Measurements from ENCODE around the gene PLD4.

The PLD4 gene

GRCh38 chr14:104953097-104953496 lies 28.4 kb downstream of the PLD4 start:
- Histone ChIP-seq H3K9me3 (ENCODE audit: insufficient read depth, low read length) (no peaks in the 10 kb centered on the region), H3K36me3 (ENCODE audit: low read length) (no peaks in the 10 kb centered on the region), H3K27me3 (ENCODE audit: low read length) (no peaks in the 10 kb centered on the region), H3F3A (ENCODE audit: insufficient read depth) (no peaks in the 10 kb centered on the region), H3K9ac (ENCODE audit: low read length) (no peak overlapping the region), H3K79me2 (ENCODE audit: insufficient read depth, low read length) (no peaks in the 10 kb centered on the region), H3K4me2 (ENCODE audit: low read depth, low read length, poor library complexity, severe bottlenecking) (no peak overlapping the region), H3K9me2 (replicated peaks; ENCODE audit: insufficient read depth, low read length) (no peaks in the 10 kb centered on the region), H2AFZ (ENCODE audit: low read depth, low read length, severe bottlenecking) (no peak overlapping the region), H3K27ac (ENCODE audit: low read depth, low read length) (no peak overlapping the region), H3K4me3 (ENCODE audit: insufficient read depth, low read length, poor library complexity, severe bottlenecking) (no peak overlapping the region), H4K20me1 (ENCODE audit: low read depth, low read length) (no peaks in the 10 kb centered on the region)
- TF ChIP-seq EZH2phosphoT487 (conservative IDR thresholded peaks at IDR 0.05; ENCODE audit: low read length): no peak
- TF ChIP-seq CTCF (IDR thresholded peaks at IDR 0.05; ENCODE audit: insufficient read depth, low read length, poor library complexity, severe bottlenecking): no peak

GRCh38 chr14:104953896-104954656 lies 29.4 kb downstream of the PLD4 start:
- Histone ChIP-seq H3K9me2 (replicated peaks; ENCODE audit: insufficient read depth, low read length) (no peaks in the 10 kb centered on the region), H2AFZ (ENCODE audit: low read depth, low read length, severe bottlenecking) (no peak overlapping the region)
- TF ChIP-seq CTCF (IDR thresholded peaks at IDR 0.05; ENCODE audit: insufficient read depth, low read length, poor library complexity, severe bottlenecking): no peak
- no peak for TF ChIP-seq EZH2phosphoT487 (conservative IDR thresholded peaks at IDR 0.05; ENCODE audit: low read length)

DNA sequence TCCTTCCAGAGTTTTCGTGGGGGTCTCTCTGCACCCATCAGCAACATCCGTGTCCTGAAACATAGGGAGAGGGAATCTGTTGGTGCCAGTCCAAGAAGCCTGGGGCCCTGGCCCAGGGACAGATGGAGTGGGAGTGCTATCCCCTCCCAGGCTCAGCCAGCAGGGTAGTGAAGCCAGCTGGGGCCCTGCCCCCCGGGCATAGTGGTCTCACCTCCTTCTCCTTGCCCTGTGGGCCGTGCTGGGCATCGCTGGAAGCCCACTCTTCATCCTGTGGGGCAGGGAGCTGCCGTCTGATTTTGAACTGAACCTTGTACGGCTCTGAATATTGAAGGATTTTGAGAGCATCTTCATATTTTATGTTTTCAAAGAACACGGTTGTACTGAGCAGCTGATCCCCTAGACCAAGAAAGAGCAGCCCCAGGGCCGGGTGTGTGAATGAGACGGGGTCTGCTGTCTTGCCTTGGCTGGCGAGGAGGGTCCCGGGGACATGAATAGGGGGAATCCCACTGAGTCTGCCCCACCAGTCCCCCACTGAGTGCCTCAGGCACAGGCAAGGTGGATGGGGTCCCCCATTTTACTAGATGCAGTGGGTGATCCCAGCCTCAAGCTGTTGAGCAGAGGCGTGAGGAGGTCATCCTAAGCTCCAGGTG lies 30.2 kb downstream of the PLD4 start:
- Histone ChIP-seq H3K4me3 (ENCODE audit: insufficient read depth, low read length, poor library complexity, severe bottlenecking) (no peak overlapping the region), H3K9ac (ENCODE audit: low read length) (no peak overlapping the region), H3K9me2 (replicated peaks; ENCODE audit: insufficient read depth, low read length) (no peaks in the 10 kb centered on the region), H3K27me3 (ENCODE audit: low read length) (no peaks in the 10 kb centered on the region), H3K4me2 (ENCODE audit: low read depth, low read length, poor library complexity, severe bottlenecking) (no peak overlapping the region), H3K27ac (ENCODE audit: low read depth, low read length) (no peak overlapping the region), H3F3A (ENCODE audit: insufficient read depth) (no peaks in the 10 kb centered on the region), H2AFZ (ENCODE audit: low read depth, low read length, severe bottlenecking) (no peak overlapping the region), H3K36me3 (ENCODE audit: low read length) (no peaks in the 10 kb centered on the region), H3K79me2 (ENCODE audit: insufficient read depth, low read length) (no peaks in the 10 kb centered on the region), H3K9me3 (ENCODE audit: insufficient read depth, low read length) (no peaks in the 10 kb centered on the region), H4K20me1 (ENCODE audit: low read depth, low read length) (no peaks in the 10 kb centered on the region)
- TF ChIP-seq CTCF (IDR thresholded peaks at IDR 0.05; ENCODE audit: insufficient read depth, low read length, poor library complexity, severe bottlenecking) (no peak), EZH2phosphoT487 (conservative IDR thresholded peaks at IDR 0.05; ENCODE audit: low read length) (no peak)

More at GRCh38 chr14:104953896-104954656, 29.4 kb downstream of the PLD4 start:
- H3K79me2 ChIP-seq (ENCODE audit: insufficient read depth, low read length): no peaks in the 10 kb centered on the region
- H3K4me2 ChIP-seq (ENCODE audit: low read depth, low read length, poor library complexity, severe bottlenecking): no peak overlapping the region
- no peaks in the 10 kb centered on the region for H3K9me3 ChIP-seq (ENCODE audit: insufficient read depth, low read length)
- H3K4me3 ChIP-seq (ENCODE audit: insufficient read depth, low read length, poor library complexity, severe bottlenecking): no peak overlapping the region
- no peaks in the 10 kb centered on the region for H3K36me3 ChIP-seq (ENCODE audit: low read length)
- no peak overlapping the region for H3K9ac ChIP-seq (ENCODE audit: low read length)
- H3K27me3 ChIP-seq (ENCODE audit: low read length): no peaks in the 10 kb centered on the region
- H3K27ac ChIP-seq (ENCODE audit: low read depth, low read length): no peak overlapping the region
- H3F3A ChIP-seq (ENCODE audit: insufficient read depth): no peaks in the 10 kb centered on the region
- no peaks in the 10 kb centered on the region for H4K20me1 ChIP-seq (ENCODE audit: low read depth, low read length)
